Measurements from ENCODE around the gene SH2D3C.

GRCh38 chr9:127790094-127790855, 11.8 kb upstream of the SH2D3C start:
- no peak for TF ChIP-seq CTCF (conservative IDR thresholded peaks at IDR 0.05)
- TF ChIP-seq EZH2 (IDR thresholded peaks at IDR 0.05; ENCODE audit: low read depth): no peak
